Kidney (tissue), 14 donors: ENCODE measurements around the gene RGR. TPM values are rescaled to one million over a fixed set of nuclear protein-coding genes. Genes with fewer than 3 reads are reported as not detected.

ENCODE experiments used
- DNase-seq, 5 donors: peaks; one replicate each; pipeline ENCODE4 v3.0.0-alpha.2; 2013 to 2020
- FAIRE-seq: peaks from 2 replicates; lab custom pipeline; 2012; peaks lifted over from hg19 to GRCh38; lab: Jason Lieb, UNC
- H3K27ac ChIP-seq, 2 donors: one replicate each; pipeline ENCODE4 v1.7.0; 2013; ENCODE audit warnings: low read depth in 2 of 2, low read length in 2 of 2, inconsistent platforms in 1 of 2
- H3K27me3 ChIP-seq: one replicate; pipeline ENCODE4 v1.7.1; 2013; ENCODE audit warnings: low read length, inconsistent platforms; ENCODE audit not compliant: control insufficient read depth, insufficient read depth
- H3K36me3 ChIP-seq, 3 donors: one replicate each; pipeline versions ENCODE4 v1.7.0 to v1.7.1; 2013; ENCODE audit warnings: low read length in 3 of 3, control low read depth in 1 of 3, inconsistent platforms in 1 of 3; ENCODE audit not compliant: insufficient read depth in 3 of 3, control insufficient read depth in 2 of 3
- H3K4me1 ChIP-seq, 3 donors: one replicate each; pipeline versions ENCODE4 v1.7.0 to v1.7.1; 2013; ENCODE audit warnings: low read length in 3 of 3, inconsistent platforms in 1 of 3, low read depth in 1 of 3; ENCODE audit not compliant: control insufficient read depth in 2 of 3, insufficient read depth in 2 of 3
- H3K4me3 ChIP-seq, 3 donors: one replicate each; pipeline versions ENCODE4 v1.7.0 to v1.8.1; 2013; ENCODE audit warnings: low read length in 3 of 3, control low read depth in 1 of 3, inconsistent platforms in 1 of 3
- H3K9ac ChIP-seq, 3 donors: one replicate each; pipeline versions ENCODE4 v1.7.0 to v1.7.1; 2013; ENCODE audit warnings: low read length in 3 of 3, control low read depth in 1 of 3, inconsistent platforms in 1 of 3
- H3K9me3 ChIP-seq, 3 donors: one replicate each; pipeline versions ENCODE4 v1.7.0 to v1.7.1; 2013; ENCODE audit warnings: low read length in 3 of 3, control low read depth in 1 of 3, inconsistent platforms in 1 of 3; ENCODE audit not compliant: control insufficient read depth in 2 of 3, insufficient read depth in 1 of 3
- intact Hi-C: fragments of 100-400 bp; cut with DNase I; formaldehyde crosslinking; loops from one replicate; pipeline ENCODE4 v1.11.1; 2022
- polyA plus RNA-seq: library from polyadenylated mRNA; stranded (reverse); fragments of 350-450 nt; fragmentation: Illumina TruSeq; extraction: RNeasy Lipid Tissue Mini Kit (QIAGEN cat#74804); gene quantifications from one replicate; pipeline ENCODE4 v1.2.3, GENCODE V29; 2014; ENCODE audit warnings: low read depth, low replicate concordance; ENCODE audit not compliant: insufficient read depth
- total RNA-seq: library from RNA; stranded (reverse); fragmentation: NEBNext Ultra II Directional; extraction: Animal tissue kit (Norgen Biotek cat#: 25700); gene quantifications from one replicate; pipeline ENCODE4 v1.2.1, GENCODE V29; 2021
- TF ChIP-seq, protein P1 (sequence below): IDR thresholded peaks from 3 replicates; pipeline ENCODE4 v1.5.1; 2012; ENCODE audit warnings: mild to moderate bottlenecking, moderate library complexity, borderline replicate concordance; ENCODE audit not compliant: insufficient read depth; ENCODE audit errors: extremely low read depth
- donor health status: control.
- donor health status: control.
- donor health status: control.
- donor health status: control.
- donor health status: control.
- donor health status: DM: yes; HTN: yes; CAD: no.
- donor health status: Normal renal cell carcinoma (clear cell type).

The RGR gene
- total and polyA plus RNA-seq, 2 donors from 2014 or later, result not detected

DNA sequence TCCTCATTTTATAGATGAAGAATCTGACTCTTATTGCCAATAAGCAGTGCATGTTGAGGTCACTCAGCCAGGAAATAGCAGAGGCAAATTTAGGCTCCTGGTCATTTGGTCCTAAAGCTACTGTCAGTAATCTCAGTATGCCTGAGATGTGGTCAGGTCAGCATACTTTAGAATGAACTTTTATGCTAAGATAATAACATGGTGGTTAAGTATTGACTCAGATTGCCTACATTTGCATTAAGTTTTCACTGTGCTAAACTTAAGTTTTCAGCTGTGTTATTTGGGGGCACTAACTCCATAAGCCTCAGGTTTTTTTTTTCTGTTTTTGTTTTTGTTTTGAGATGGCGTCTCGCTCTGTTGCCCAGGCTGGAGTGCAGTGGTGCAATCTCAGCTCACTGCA, 47.6 kb downstream of the RGR start:
- Histone ChIP-seq H3K27me3 (no peaks in the 10 kb centered on the region), H3K27ac (no peak overlapping the region), H3K4me3 (no peak overlapping the region), H3K4me1 (no peaks in the 10 kb centered on the region), H3K9me3 (no peaks in the 10 kb centered on the region), H3K36me3 (no peaks in the 10 kb centered on the region), H3K9ac (no peak overlapping the region)
- DNase-seq, result no peak
- TF ChIP-seq, protein P1, sequence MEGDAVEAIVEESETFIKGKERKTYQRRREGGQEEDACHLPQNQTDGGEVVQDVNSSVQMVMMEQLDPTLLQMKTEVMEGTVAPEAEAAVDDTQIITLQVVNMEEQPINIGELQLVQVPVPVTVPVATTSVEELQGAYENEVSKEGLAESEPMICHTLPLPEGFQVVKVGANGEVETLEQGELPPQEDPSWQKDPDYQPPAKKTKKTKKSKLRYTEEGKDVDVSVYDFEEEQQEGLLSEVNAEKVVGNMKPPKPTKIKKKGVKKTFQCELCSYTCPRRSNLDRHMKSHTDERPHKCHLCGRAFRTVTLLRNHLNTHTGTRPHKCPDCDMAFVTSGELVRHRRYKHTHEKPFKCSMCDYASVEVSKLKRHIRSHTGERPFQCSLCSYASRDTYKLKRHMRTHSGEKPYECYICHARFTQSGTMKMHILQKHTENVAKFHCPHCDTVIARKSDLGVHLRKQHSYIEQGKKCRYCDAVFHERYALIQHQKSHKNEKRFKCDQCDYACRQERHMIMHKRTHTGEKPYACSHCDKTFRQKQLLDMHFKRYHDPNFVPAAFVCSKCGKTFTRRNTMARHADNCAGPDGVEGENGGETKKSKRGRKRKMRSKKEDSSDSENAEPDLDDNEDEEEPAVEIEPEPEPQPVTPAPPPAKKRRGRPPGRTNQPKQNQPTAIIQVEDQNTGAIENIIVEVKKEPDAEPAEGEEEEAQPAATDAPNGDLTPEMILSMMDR, result no peak
- no peak for FAIRE-seq
- intact Hi-C loops, result no loop called here

GRCh38 chr10:84293171-84293570, 48.3 kb downstream of the RGR start:
- TF ChIP-seq, protein P1, result no peak
- FAIRE-seq (no peak), DNase-seq (no peak)
- Histone ChIP-seq H3K4me3 (no peak overlapping the region), H3K36me3 (no peaks in the 10 kb centered on the region), H3K27ac (no peak overlapping the region), H3K4me1 (no peaks in the 10 kb centered on the region), H3K9me3 (no peaks in the 10 kb centered on the region), H3K27me3 (no peaks in the 10 kb centered on the region), H3K9ac (no peak overlapping the region)
- intact Hi-C loops, result no loop called here

DNA sequence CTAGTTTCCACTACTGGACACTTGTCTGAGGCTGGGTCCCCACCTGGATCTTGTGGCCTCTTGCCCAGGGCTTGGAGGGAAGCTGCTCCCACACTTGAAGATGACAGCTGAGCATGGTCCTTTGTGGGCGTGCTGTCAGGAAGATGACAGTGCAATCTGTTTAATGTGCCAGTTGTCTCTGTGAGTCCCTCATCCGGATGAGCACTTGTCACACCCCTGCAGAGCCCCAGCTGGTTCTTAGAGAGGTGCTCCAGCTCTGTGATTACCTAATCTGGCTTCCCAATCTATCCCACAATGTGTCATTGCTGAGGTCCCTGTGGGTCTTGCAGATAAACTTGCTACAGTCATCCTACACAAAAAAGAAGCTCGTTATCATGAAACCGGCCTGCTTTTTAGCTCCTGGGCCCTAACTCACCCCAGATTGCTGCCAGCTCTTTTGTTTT, 48.7 kb downstream of the RGR start:
- no peak overlapping the region for H3K27ac ChIP-seq
- TF ChIP-seq, protein P1, result no peak
- FAIRE-seq (no peak), DNase-seq (no peak)
- no peaks in the 10 kb centered on the region for H3K27me3 ChIP-seq
- no peaks in the 10 kb centered on the region for H3K9me3 ChIP-seq
- H3K36me3 ChIP-seq, result no peaks in the 10 kb centered on the region
- H3K4me1 ChIP-seq, result no peaks in the 10 kb centered on the region
- intact Hi-C loops, result no loop called here
- H3K9ac ChIP-seq, result no peak overlapping the region
- no peak overlapping the region for H3K4me3 ChIP-seq
